NCI-H1417 treated with DMSO at 0.1 percent for 48 hours (cell line): Measurements from ENCODE around the gene PRKAB2.
A peak's percentile ranks its signal among the peaks of the same experiment; 100 is the strongest.
"Not testable (repeated sequence)": the region's sequence is repeated elsewhere in the genome, so short reads cannot be mapped to it uniquely, and the experiment has no call there.

ENCODE experiments used
- DNase-seq: peaks from one replicate; lab custom pipeline; 2025; lab: John Stamatoyannopoulos, UW

The PRKAB2 gene

GRCh38 chr1:147171399-147172167 lies 687 bp downstream of the PRKAB2 start:
- no peak for DNase-seq

- DNase-seq = no peak
Observed at GRCh38 chr1:147169840-147170674, 2.2 kb downstream of the PRKAB2 start.

DNA sequence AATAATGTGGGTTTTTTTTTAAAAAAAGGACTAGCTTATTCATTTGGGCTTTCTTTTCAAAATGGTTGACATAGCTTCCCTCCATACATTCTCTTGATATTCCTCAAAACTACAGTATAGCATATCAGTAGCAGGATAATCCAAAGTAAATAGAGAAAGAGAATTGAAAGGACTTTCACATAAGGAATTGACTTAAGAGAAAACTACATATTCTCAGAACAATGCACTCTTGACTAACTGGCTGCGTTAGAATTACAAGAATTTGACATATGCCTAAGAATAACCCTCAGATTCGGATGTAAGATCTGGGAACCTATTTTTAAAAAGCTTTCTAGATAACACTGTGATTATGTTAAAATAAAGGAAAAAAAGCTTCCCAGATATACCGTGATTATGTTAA lies 3.1 kb downstream of the PRKAB2 start:
- no peak for DNase-seq

GRCh38 chr1:147168626-147169058 lies 3.6 kb downstream of the PRKAB2 start:
- peak; percentile 45 for DNase-seq

GRCh38 chr1:147167365-147167764 lies 4.9 kb downstream of the PRKAB2 start:
- DNase-seq = no peak

DNA sequence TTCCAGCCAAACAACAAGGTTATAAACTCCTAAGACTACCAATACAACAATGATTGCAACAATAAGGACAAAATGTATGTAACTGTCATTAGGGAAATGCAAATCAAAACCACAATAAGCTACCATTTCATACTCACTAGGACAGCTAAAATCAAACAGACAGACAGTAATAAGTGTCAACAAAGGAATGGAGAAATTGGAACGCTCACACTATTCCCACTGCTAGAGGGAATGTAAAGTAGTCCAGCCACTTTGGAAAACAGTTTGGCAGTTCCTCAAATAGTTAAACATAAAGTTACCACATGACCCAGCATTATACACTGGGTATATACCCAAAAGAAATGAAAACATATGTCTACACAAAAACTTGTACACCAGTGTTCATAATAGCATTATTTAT lies 9.3 kb downstream of the PRKAB2 start:
- DNase-seq = no peak

GRCh38 chr1:147162093-147162492 lies 10.2 kb downstream of the PRKAB2 start:
- DNase-seq = no peak

DNA sequence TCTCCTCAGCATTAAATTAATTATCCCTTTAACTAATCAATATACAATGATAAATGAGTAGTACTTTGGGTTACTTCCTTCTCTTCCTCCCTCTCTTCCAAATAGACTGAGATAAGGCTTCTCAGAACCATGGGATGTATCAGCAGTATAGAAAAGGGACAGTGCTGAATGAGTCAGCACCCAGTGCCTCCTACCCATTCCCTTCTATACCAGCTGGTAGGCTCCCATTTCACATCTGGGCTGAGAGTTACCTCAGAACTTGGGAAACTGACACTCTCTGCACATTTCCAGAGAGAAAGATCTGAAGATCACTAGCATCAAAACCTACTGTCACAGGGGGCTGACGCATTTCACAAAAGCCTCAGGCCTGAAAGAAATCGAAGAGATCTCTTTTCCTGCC lies 15.2 kb downstream of the PRKAB2 start:
- not testable (repeated sequence) for DNase-seq

DNA sequence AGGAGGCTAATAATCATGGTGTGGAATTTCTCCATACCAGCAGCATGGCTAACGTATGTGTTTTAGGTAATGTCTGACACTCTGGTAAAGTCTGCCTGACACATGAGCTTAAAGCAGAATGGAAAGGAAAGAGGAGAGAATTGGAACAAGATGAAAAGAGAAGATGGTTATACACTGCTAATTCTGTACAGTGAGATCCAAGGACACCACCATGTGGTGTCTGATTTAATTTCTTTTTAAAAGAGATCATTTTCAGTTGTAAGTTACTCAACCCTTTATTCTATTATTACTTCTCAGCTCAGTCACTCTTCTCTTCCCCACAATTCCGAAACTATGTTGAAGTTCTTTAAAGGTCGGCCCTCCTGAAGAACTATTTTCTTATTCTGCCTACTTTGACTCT lies 15.6 kb downstream of the PRKAB2 start:
- DNase-seq = no peak

- DNase-seq = no peak
Observed at GRCh38 chr1:147152772-147153171, 19.5 kb downstream of the PRKAB2 start.

- DNase-seq = no peak
Observed at GRCh38 chr1:147151244-147151643, 21.0 kb downstream of the PRKAB2 start.

DNA sequence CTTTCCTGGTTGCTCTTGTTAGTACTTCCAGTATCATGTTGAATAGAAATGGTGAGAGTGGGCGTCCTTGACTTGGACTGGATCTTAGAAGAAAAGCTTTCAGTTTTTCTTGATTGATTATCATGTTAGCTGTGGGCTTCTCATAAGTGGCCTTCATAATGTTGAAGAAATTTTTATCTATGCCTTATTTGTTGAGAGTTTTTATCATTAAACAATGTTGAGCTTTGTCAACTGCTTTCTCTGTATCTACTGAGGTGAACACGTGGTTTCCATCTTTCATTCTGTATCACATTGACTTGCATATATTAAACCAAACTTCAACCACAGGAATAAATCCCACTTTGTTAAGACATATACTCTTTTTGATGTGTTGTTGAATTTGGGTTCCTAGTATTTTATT lies 29.4 kb downstream of the PRKAB2 start:
- DNase-seq = no peak

GRCh38 chr1:147130721-147131120 lies 41.5 kb downstream of the PRKAB2 start:
- not testable (repeated sequence) for DNase-seq

- DNase-seq = no peak
Observed at GRCh38 chr1:147129116-147129873, 43.0 kb downstream of the PRKAB2 start.

DNA sequence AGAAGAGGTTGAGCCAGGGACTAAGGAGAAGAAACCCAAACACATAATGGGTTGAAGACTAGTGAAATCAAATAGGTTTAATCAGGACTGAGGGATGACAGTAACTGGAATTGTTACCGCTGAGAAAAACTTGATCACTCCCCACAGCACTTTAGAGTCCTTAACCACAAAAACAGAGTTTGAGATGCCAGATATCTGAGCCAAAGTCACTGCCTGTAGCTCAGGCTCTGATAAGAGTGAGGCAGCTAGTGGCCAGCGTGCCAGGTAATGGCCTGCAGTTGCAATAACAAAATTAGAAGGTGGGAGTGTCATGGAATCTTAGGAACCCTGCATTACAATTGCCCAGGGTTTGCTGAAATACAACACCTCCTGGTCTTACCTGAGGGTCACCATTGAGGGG lies 48.0 kb downstream of the PRKAB2 start:
- DNase-seq = no peak

DNA sequence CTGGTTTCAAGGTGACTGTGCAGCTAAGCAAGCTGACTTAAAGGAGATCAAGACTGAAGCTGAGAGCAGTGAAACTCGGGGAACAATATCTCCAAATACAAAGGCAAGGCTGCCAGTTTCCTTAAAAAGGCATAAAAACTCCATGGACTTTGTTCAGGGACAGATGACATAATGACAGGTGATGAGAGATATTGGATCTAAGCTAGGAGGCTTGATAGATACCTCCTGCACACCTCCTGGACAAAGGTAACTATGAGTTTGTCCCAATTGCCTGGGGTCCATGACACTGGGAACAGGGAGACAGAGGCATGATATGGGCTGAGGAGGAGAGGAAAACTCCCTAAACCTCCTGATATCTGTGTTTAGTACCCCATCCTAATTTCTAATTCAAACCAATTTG lies 55.2 kb downstream of the PRKAB2 start:
- DNase-seq = no peak

DNA sequence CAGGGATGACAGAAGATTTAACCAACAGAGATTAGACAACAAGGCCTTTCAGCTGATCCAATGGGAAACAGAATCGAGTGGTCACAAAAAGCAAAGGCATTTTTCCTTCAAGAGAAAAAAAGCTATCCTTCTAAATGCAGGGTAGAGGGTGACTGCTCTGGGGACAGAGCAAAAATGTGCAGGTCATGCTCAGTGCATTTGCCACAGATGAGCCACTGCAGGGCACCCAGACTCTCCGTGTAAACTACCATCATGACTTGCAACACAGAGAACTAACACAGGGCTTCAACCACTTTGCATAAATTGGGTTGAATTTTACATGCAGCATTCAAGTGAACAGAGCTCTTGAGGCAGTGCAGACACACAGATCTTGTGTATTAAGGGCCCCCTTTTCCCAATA lies 56.8 kb downstream of the PRKAB2 start:
- no peak for DNase-seq

DNA sequence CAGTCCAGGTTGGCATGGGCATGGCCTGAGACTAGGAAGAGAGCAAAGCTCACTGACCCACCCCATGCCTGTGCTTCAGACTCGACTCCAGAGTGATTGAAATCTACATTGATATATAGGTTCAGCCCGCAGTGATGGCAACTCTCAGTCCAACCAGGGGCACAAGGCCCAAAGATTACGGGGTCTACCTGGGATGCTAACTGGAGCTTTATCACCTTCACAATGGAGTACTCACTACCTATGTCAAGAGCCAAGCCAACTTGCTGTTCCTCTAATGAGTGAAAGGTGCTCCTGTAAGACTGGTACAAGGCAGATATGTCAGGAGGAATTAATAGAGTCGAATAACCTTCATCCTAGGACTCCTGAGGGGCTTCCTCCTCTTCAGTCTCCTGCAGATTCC lies 57.2 kb downstream of the PRKAB2 start:
- not testable (repeated sequence) for DNase-seq

GRCh38 chr1:147114353-147114752 lies 57.9 kb downstream of the PRKAB2 start:
- DNase-seq = not testable (repeated sequence)

DNA sequence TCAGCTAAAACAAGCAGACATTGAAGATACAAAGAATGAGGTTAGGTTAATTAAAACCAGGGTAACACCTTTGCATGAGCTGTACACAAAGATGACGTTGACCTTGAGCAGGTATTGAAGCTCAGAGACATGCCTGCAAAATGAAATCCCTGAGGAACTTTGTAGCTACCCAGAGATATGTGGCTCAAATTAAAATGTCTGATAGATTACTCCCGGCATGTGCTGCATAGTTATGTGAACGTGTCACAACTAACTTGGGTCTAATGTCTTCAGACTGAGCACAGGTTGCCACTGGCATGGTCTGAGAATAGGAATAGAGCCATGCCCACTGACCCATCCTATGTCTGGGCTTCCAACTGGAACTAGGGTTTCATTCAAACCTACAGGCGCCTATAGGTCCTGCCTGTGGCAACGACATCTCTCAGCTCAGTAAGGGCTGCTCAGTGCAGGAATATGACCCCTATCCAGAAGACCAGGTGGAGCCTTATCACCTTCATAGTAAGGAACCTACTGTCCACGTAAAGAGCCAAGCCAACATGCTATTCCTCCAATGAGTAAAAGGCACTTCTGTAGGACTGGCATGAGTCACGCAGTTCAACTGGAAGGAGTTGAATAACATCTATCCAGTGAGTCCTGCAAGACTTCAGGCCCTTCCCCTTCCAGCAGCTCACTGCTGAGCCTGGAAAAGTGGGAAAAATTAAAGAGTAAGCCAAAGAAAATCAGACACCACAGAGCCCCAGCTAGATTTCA lies 60.7 kb downstream of the PRKAB2 start:
- DNase-seq = no peak

DNA sequence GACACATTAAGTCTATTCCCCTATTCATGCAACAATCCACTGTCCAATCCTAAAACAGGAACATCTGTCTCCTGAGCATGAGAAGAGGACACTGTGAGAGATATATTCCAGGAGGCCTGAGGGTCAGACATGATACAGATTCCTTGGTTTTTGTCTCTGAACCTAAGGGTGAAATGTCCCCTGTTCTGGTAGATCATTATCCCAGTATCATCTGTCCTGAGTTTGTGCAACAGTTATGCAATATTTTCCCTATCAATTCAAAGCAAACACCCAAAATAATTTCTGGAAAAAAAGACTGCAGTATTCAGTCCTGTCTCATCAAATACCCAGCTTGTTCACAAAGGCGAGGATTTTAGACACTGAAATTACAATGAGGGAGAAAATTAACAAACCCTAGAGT lies 61.4 kb downstream of the PRKAB2 start:
- no peak for DNase-seq

GRCh38 chr1:147110434-147110833 lies 61.8 kb downstream of the PRKAB2 start:
- no peak for DNase-seq
